GM23248 (cell line): ENCODE results near the gene GTF3C2.

Experiments used
- EZH2 ChIP-seq: fragments of 200-600 bp; sonication (generic); IDR thresholded peaks from 2 replicates; pipeline ENCODE4 v1.6.1; 2018; ENCODE audit warnings: antibody characterized with exemption, mild to moderate bottlenecking; ENCODE audit not compliant: insufficient read depth, poor library complexity, severe bottlenecking
- EZH2phosphoT487 ChIP-seq: fragments of 200-600 bp; sonication (generic); IDR thresholded peaks from 2 replicates; pipeline ENCODE4 v1.6.1; 2018; ENCODE audit warnings: antibody characterized with exemption, moderate library complexity, mild to moderate bottlenecking, low read depth; ENCODE audit not compliant: insufficient read depth

GRCh38 chr2:27370026-27370815 is 13.7 kb upstream of the GTF3C2 start, which contains the start of the genes EIF2B4 and SNX17:
- no peak for TF ChIP-seq EZH2phosphoT487
- no peak for TF ChIP-seq EZH2
